Activated T-helper 1 cell treated with Interleukin-2 at 50 U/mL for 16 hours (primary cell): ENCODE data around the gene MAGI2.
"Not testable (repeated sequence)": the region's sequence is repeated elsewhere in the genome, so short reads cannot be mapped to it uniquely, and the experiment has no call there.

Experiments used
- DNase-seq: peaks from one replicate; pipeline ENCODE4 v3.0.0-alpha.2; 2020; ENCODE audit warnings: low read depth

MAGI2 gene

GRCh38 chr7:78023191-78023590 is 1430.3 kb downstream of the MAGI2 start:
- DNase-seq, result no peak

DNA sequence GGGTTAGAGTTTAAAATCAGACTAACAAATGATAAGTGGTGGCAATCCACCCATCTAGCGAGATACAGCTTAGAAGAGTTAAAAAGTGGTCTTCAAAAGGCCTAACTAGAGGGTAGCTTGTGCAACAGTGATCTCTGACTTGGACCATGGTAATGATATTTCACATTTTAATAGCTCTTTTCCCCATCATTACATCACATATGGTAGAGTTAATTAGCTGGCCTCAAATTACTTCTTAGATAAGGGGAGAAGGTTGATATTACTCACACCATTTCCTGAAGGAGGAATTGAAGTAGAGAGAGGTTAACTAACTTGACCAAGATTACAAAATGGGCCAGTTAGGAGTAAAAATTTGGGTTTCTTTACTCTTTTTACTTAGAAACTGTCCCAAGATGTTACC is 1431.3 kb downstream of the MAGI2 start:
- DNase-seq, result no peak

DNA sequence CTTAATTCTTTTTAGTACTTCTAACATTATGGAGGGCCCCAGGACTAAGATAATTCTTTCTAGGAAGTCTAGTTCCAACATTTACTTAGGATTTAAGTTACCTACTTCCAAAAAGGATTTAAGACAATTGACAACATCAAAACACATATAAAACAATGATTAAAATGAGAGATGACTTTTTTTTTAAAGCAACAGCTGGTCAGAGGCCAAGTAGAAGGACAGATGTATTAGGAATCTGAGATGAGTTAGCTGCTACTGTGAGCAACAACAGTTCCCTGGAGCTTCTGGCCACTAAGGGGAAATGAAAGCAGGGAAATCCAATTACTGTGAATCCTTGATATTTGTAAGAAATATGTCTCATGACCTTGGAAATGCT is 1432.6 kb downstream of the MAGI2 start:
- no peak for DNase-seq

GRCh38 chr7:78020136-78020873 is 1433.2 kb downstream of the MAGI2 start:
- no peak for DNase-seq

DNA sequence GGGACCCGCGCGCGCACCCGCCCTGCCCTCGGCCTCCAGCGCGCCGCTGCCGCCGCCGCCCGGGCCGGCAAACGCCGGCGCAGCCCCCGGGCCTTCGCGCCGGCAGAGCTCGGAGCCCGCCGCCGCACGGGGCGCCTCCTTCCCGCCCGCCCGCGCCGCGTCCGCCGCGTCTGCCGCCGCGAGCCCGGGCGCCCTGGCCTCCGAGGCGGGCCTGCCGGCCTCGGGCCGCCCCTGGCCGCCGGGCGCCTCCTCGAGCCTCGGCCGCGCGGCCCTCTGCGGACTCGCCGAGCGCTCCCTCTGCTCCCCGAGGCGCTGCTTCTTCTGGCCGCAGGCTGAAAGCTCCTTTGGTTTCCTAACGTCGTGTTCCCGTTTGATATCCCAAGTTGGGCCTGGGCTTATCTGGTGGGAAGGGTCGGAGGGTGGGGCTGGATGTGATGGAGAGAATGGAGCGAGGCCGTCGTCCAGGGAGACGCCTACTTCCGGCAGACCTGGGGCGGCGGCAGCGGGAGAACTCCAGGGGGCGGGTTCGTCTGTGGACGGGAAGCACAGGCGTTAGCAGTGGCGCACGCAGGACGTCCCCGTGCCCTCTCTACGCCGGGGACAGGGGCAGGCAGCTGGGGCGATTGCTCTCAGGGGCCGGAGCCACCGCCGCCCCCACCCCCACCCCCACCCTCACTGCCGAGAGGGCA is 1433.9 kb downstream of the MAGI2 start:
- DNase-seq, result peak; percentile 26

DNA sequence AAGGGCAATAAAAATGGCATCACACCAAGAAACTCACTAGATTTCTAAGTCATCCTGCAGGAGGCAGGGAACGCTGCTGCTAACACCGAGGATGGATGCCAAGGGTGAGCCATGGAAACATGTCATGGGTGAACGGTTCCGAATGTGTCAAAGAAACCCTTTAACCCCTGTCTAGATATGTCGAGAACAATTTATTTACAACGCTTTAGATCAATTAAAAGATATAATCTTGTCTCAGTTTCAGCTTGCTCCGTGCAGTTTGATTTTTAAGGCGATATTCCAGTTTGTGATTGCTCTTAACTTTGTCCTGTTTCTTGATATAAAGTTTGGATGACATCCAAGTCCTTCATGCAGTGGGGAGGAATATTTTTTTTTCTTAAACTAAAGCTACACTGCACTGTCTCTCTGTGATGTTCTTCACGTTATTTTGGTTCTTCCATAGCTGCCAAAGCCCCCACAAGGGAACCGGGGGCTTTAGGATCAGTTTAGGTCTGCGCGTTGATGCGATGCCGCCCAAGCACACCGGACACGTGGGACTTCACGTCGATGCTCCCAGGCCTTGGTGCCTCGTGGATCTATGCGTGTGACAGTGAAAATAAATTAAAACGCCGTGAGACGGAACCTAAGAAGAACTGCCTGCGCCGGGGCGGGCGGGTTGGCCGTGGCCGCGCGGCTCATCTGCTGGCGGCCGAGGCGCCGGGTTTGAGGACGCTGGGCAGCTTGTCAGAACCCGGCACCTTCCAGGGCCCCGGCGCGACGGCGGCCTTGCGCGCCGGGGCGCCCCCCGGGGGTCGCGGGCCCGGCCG is 1434.6 kb downstream of the MAGI2 start:
- no peak for DNase-seq

DNA sequence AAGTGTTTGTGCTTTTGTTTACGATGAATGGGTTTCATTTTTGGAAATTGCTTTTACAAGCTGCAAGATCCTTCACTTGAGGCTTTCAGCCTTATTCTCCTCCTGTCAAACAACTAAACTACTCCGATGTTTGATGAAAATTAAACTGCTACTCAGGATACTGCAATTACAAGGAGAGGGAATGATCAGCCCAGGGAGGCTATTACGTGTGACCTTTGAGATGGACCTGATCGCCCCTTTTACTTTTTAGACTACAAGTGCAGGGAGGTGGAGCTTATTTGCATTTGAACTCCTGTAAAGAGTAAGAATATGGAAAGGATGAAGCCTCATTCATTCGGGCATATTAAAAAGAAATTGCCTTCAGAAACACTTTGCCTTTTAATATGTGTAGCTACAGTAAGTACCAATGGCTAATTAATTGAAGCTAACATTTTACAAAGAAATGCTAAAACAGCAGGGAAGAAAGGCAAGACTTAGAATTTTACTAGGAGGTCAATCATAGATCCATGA is 1435.8 kb downstream of the MAGI2 start:
- no peak for DNase-seq

GRCh38 chr7:78015574-78016260 is 1437.8 kb downstream of the MAGI2 start:
- no peak for DNase-seq

- no peak for DNase-seq
Observed at GRCh38 chr7:78014401-78014800, 1439.1 kb downstream of the MAGI2 start.

DNA sequence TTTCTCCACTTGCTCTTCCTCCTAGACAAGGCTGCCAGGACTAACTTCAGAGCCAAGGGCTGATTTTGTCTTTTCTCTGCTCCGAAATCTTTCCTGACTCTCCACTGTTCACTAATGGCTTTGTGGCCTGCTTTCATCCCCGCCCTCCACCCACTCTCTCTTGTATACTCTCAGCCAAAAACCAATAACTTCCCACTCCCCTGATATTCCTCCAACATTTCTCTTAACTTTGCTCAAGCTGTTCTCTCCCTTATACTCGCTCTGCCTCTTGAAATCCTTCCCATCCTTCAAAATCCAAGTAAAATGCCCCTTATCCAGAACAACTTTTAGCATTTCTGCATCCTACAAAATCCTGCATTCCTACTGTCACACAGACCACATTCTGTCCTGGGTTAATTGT is 1440.1 kb downstream of the MAGI2 start:
- no peak for DNase-seq

- DNase-seq, result no peak
Observed at GRCh38 chr7:78011642-78012041, 1441.8 kb downstream of the MAGI2 start.

DNA sequence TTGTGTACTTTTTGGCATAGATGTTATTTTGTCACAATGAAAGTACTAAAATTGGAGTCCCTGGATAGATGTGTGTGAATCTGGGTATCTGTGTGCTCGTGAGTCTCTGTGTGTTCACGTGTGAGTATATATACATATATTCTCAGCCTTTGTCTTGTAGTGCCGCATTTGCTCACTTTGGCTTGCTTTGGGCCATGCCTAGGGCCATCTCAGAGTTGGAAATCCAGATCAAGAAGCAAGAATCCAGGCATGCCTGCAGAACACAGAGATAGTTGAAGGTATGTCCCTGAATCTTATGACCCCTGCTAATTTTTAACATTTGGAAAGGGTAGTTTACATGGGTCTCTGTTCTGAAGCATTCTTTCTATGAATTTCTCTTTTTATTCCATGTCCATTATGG is 1446.2 kb downstream of the MAGI2 start:
- no peak for DNase-seq

GRCh38 chr7:78006063-78006755 is 1447.3 kb downstream of the MAGI2 start:
- DNase-seq, result no peak

GRCh38 chr7:78002715-78003114 is 1450.8 kb downstream of the MAGI2 start:
- no peak for DNase-seq

GRCh38 chr7:78002021-78002420 is 1451.4 kb downstream of the MAGI2 start:
- no peak for DNase-seq

DNA sequence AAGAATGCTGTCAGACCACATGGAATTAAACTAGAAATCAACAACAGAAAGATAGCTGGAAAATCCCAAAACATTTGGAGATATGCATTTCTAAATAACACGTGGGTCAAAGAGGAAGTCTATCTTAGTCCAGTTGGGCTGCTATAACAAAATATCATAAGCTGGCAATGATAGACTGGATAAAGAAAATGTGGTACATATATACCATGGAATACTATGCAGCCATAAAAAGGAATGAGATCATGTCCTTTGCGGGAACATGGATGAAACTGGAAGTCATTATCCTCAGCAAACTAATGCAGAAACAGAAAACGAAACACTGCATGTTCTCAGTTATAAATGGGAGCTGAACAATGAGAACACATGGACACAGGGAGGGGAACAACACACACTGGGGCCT is 1454.3 kb downstream of the MAGI2 start:
- DNase-seq, result not testable (repeated sequence)

DNA sequence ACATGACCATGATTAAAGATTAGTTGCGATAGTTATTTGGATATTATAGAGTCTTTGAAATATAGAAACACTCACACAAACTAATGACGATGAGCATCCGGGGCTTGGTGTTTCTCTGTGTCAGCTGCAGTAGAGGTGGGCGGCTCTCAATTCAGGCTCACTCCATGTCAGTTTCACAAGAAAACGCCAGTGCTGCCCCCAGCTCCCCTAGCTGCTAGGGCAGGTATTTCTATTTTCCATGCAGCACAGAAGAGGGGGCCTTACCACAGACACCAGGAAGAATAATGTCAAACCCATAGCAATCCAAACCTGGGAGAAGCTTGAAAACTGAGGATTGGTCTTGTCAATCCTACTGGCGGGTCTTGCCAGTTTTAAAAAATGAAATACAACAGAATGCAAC is 1457.8 kb downstream of the MAGI2 start:
- no peak for DNase-seq

DNA sequence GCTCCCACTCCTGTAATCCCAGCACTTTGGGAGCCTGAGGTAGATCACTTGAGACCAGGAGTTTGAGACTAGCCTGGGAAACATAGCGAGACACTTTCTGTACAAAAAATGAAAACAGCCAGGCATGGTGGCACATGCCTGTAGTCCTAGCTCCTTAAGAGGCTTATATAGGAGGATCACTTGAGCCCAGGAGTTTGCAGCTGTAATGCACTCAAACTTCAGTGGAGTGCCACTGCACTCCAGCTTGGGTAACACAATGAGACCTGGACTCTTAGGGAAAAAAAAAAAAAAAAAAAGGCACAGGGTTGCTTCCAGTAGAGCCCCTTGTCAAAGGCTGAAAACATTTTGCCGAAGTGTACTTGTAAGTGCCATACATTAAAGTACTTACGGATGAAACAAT is 1459.6 kb downstream of the MAGI2 start:
- no peak for DNase-seq

GRCh38 chr7:77991656-77992055 is 1461.8 kb downstream of the MAGI2 start:
- no peak for DNase-seq

DNA sequence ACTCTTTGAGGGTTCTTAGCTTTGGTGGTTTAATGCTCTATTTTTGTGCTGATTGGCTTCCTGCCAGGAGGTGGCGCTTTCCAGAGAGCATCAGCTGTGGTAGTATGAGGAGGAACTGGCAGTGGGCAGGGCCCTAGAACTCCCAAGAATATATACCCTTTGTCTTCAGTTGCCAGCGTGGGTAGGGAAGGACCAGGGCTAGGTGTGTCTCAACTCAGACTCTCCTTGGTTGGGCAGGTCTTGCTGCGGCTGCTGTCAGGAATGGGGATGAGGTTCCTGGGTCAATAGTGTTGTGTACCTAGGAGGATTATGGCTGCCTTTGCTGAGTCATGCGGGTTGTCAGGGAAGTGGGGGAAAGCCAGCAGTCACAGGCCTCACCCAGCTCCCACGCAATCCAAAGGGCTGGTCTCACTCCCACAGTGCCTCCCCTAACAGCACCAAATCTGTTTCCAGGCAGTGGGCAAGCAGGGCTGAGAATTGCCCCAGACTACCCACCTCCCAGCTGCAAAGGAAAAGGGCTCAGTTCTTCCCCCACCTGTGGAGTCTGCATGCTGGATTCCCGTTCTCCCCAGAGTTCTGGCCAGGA is 1463.4 kb downstream of the MAGI2 start:
- no peak for DNase-seq

DNA sequence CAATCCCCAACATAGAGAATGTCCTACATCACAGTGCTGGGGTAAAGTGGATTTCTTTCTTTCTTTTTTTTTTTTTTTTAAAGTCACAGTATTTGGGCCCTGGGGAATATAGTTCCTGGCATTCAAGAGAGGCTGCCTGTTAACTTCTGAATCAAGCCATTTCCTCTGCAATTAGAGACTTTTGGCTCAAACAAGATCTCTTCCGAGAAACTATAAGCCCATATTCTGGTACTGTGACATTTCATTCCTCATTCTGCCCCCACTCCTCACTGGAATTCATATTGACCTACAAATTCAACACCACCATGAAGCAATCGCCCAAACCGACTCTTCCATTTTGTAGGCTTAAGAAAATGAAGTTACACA is 1467.5 kb downstream of the MAGI2 start:
- no peak for DNase-seq
